Measurements from ENCODE around the gene ARAP1. TPM values are rescaled to one million over a fixed set of nuclear protein-coding genes. Genes with fewer than 3 reads are reported as not detected.

Gene ARAP1
- total RNA-seq, 4 donors from 2014 or later: 122 to 285 (median 145) TPM

DNA sequence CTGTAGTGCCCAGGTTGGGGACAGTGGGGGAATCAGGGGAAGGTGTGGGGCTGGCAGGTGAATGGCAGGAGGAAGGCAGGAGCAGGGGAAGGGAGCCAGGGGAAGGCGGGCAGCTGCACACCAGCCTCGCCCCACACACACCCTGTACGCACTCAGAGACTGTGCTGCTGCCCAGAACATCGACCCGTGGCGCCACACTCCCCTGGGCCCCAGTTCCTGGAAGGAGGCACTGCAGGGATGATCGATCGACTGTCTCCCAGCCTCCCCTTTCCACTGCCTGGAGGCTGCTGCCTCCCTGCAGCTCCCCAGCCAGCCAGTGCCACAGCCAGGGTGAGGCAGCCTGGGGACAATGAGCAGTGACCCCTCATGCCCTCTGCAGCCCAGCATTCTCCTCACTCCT lies 97.2 kb downstream of the ARAP1 start:
- TF ChIP-seq, protein P1, sequence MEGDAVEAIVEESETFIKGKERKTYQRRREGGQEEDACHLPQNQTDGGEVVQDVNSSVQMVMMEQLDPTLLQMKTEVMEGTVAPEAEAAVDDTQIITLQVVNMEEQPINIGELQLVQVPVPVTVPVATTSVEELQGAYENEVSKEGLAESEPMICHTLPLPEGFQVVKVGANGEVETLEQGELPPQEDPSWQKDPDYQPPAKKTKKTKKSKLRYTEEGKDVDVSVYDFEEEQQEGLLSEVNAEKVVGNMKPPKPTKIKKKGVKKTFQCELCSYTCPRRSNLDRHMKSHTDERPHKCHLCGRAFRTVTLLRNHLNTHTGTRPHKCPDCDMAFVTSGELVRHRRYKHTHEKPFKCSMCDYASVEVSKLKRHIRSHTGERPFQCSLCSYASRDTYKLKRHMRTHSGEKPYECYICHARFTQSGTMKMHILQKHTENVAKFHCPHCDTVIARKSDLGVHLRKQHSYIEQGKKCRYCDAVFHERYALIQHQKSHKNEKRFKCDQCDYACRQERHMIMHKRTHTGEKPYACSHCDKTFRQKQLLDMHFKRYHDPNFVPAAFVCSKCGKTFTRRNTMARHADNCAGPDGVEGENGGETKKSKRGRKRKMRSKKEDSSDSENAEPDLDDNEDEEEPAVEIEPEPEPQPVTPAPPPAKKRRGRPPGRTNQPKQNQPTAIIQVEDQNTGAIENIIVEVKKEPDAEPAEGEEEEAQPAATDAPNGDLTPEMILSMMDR (IDR thresholded peaks at IDR 0.05): no peak
- TF ChIP-seq POLR2A (IDR thresholded peaks at IDR 0.05): no peak
- Histone ChIP-seq H3K4me1 (no peaks in the 10 kb centered on the region), H3K4me3 (no peak overlapping the region), H3K9me3 (no peaks in the 10 kb centered on the region), H3K27ac (no peak overlapping the region), H3K36me3 (no peaks in the 10 kb centered on the region), H3K27me3 (no peaks in the 10 kb centered on the region)
- DNase-seq: no peak

DNA sequence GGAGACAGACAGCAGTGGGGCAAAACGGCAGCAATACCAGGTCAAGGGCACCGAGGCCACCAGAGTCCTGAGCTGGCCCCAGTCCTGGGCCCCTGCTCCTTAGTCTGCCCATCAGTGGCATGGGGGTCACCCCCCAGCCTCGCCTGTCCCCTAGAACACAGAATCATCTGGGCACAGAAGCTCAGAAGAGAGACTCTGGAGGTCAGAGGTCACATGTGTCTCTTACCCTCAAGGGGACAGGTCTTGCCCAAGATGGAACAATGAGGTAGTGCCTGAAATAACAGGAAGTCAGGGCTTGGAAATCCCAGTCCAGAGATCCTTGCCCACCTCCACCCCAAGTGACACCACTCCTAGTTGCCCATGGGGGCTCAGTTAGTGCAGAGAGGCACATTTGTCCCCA lies 98.6 kb downstream of the ARAP1 start:
- Histone ChIP-seq H3K9me3 (no peaks in the 10 kb centered on the region), H3K36me3 (no peaks in the 10 kb centered on the region), H3K27ac (no peak overlapping the region), H3K4me1 (no peaks in the 10 kb centered on the region), H3K4me3 (no peak overlapping the region), H3K27me3 (no peaks in the 10 kb centered on the region)
- TF ChIP-seq, protein P1 (IDR thresholded peaks at IDR 0.05): no peak
- TF ChIP-seq POLR2A (IDR thresholded peaks at IDR 0.05): no peak
- no peak for DNase-seq

DNA sequence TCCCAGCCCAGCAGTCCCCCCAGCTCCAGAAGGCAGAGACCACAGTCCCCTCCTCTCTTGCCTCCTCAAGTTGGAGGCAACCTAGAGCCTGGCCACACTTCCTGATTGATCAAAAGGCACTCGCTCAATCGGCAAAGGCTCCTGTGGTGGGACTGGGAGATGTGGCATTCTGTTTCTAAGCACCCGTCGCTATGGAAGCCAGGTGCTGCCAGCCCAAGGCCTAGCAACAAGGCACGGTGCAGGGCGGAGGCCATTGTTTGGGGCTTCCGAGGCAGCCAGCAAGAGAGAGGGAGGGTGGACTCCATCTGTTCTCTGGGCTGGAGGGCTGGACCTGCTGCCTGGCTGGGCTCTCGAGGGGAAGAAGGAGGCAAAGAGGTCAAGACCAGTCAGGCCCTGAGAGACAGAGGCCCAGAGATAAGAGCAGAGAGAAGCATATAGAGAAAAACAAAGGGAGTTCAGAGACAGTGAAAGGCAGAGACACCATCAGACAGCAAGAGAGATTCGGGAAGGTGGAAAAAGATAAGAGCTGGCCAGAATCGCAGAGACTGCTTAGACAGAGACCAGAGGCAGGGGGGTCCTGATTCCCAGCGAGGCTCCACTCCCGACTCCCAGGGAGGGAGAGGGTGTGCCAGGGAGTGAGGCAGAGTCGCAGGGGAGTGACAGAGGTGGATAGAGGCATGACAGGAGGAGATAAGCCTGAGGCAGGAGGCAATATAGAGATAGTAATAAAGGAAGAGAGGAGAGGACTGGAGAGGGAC lies 99.2 kb downstream of the ARAP1 start:
- H3K27ac ChIP-seq: no peak overlapping the region
- no peaks in the 10 kb centered on the region for H3K27me3 ChIP-seq
- TF ChIP-seq, protein P1 (IDR thresholded peaks at IDR 0.05): no peak
- no peak for TF ChIP-seq POLR2A (IDR thresholded peaks at IDR 0.05)
- no peaks in the 10 kb centered on the region for H3K9me3 ChIP-seq
- H3K36me3 ChIP-seq: no peaks in the 10 kb centered on the region
- H3K4me1 ChIP-seq: no peaks in the 10 kb centered on the region
- no peak for DNase-seq
- no peak overlapping the region for H3K4me3 ChIP-seq

DNA sequence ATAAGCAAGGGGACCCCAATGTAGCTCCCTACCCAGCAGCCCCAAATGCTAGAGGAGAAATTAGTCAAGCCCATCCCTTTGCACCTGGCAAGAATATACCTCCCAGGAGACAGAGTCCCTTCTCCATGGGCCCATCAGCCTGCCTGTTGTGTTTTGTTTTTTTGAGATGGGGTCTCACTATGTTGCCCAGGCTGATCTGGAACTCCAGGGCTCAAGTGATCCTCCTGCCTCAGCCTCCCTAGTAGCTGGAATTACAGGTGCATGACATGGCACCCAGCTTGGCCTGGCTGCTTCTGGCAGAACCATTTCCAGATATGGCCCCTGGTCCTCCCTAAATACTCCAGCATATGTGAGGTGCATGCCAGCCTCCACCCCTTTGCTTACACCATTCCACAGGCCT lies 100.1 kb downstream of the ARAP1 start:
- no peaks in the 10 kb centered on the region for H3K36me3 ChIP-seq
- H3K4me3 ChIP-seq: no peak overlapping the region
- DNase-seq: no peak
- no peak overlapping the region for H3K27ac ChIP-seq
- TF ChIP-seq POLR2A (IDR thresholded peaks at IDR 0.05): no peak
- TF ChIP-seq, protein P1 (IDR thresholded peaks at IDR 0.05): no peak
- no peaks in the 10 kb centered on the region for H3K4me1 ChIP-seq
- no peaks in the 10 kb centered on the region for H3K9me3 ChIP-seq
- no peaks in the 10 kb centered on the region for H3K27me3 ChIP-seq

DNA sequence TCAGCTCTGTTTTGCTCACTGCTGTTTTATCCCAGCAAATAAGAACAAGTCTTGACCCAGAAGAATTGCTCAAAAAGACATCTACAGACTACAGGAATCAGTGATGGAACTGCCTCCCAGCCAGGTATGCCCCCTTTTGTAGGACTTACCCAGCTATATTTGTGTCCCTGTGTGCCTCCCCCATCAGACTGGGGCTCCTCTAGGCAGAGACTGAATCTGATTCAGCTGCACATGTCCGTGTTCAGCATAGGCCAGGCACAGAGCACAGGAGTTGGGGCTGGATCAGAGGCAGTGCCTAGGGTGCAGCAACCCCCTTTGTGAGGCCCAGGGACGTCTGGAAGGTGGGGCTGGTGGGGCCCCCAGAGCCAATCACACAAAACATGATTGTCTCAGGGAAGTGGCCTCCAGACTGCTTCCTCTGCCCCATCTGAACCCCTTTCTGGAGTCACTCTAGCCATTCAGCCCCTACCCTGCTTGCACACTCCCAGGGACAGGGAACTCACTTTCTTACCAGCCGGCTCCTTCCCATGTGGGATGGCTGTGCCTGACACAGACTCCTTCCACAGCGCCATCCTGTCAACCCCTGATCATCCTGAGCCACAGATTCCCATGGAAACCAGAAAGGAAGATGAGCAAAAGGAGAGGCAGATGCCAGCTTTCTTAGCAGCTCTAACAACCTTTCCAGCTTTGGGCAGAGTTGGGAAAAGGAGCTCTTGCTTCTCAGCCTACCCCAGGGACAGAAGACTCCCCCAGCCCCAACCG lies 102.8 kb downstream of the ARAP1 start:
- Histone ChIP-seq H3K4me1 (no peaks in the 10 kb centered on the region), H3K36me3 (no peaks in the 10 kb centered on the region), H3K4me3 (no peak overlapping the region), H3K9me3 (no peaks in the 10 kb centered on the region), H3K27ac (no peak overlapping the region), H3K27me3 (no peaks in the 10 kb centered on the region)
- TF ChIP-seq, protein P1 (IDR thresholded peaks at IDR 0.05): no peak
- no peak for TF ChIP-seq POLR2A (IDR thresholded peaks at IDR 0.05)
- DNase-seq: no peak

All from Peyer's patch (tissue), 4 donors.